SU-DHL-6 (cell line): ENCODE results near the gene FNTB.

Source experiments
- H2AFZ ChIP-seq: fragments of 200-600 bp; sonication (generic); 2 replicates; pipeline ENCODE4 v1.6.1; 2014; ENCODE audit warnings: low read depth, mild to moderate bottlenecking, moderate library complexity, mixed read lengths, antibody characterized with exemption, low read length; ENCODE audit not compliant: severe bottlenecking
- H3F3A ChIP-seq: fragments of 200-600 bp; shearing (Covaris generic); 2 replicates; pipeline ENCODE4 v1.6.0; 2016; ENCODE audit warnings: antibody characterized with exemption, mild to moderate bottlenecking; ENCODE audit not compliant: insufficient read depth
- H3K27ac ChIP-seq: fragments of 200-600 bp; sonication (generic); 2 replicates; pipeline ENCODE4 v1.5.1; 2016; ENCODE audit warnings: low read depth, mild to moderate bottlenecking, low read length, moderate library complexity, mixed read lengths
- H3K27me3 ChIP-seq: fragments of 200-600 bp; sonication (generic), shearing (Covaris generic); 2 replicates; pipeline ENCODE4 v1.6.0; 2014; ENCODE audit warnings: mild to moderate bottlenecking, low read length
- H3K36me3 ChIP-seq: fragments of 200-600 bp; sonication (generic); 2 replicates; pipeline ENCODE4 v1.6.1; 2014; ENCODE audit warnings: mild to moderate bottlenecking, low read length, mixed read lengths
- H3K4me2 ChIP-seq: fragments of 300-600, 200-600 bp; shearing (Covaris generic), sonication (generic); 2 replicates; pipeline ENCODE4 v1.6.0; 2014; ENCODE audit warnings: low read length, low read depth, mild to moderate bottlenecking; ENCODE audit not compliant: poor library complexity, severe bottlenecking
- H3K4me3 ChIP-seq: fragments of 200-600 bp; sonication (generic); 2 replicates; pipeline ENCODE4 v1.5.1; 2014; ENCODE audit warnings: antibody characterized with exemption, low read length, mild to moderate bottlenecking, mixed read lengths; ENCODE audit not compliant: insufficient read depth, poor library complexity, severe bottlenecking
- H3K79me2 ChIP-seq: fragments of 200-600 bp; sonication (generic); 2 replicates; pipeline ENCODE4 v1.6.1; 2014; ENCODE audit warnings: mild to moderate bottlenecking, low read length, moderate library complexity; ENCODE audit not compliant: insufficient read depth
- H3K9ac ChIP-seq: fragments of 200-600 bp; sonication (generic); 2 replicates; pipeline ENCODE4 v1.7.0; 2014; ENCODE audit warnings: mild to moderate bottlenecking, low read length
- H3K9me2 ChIP-seq: fragments of 200-600 bp; sonication (generic); replicated peaks from 2 replicates; pipeline ENCODE4 v1.6.1; 2014; ENCODE audit warnings: low read length; ENCODE audit not compliant: insufficient read depth
- H3K9me3 ChIP-seq: fragments of 200-600 bp; sonication (generic); 2 replicates; pipeline ENCODE4 v1.6.1; 2014; ENCODE audit warnings: low read length, mixed read lengths; ENCODE audit not compliant: insufficient read depth
- H4K20me1 ChIP-seq: fragments of 200-600 bp; sonication (generic); 2 replicates; pipeline ENCODE4 v1.6.1; 2014; ENCODE audit warnings: low read depth, mild to moderate bottlenecking, antibody characterized with exemption, low read length, moderate library complexity, mixed read lengths
- EZH2phosphoT487 ChIP-seq: fragments of 200-600 bp; sonication (generic), shearing (Covaris generic); conservative IDR thresholded peaks from 2 replicates; pipeline ENCODE4 v1.6.1; 2018; ENCODE audit warnings: mild to moderate bottlenecking, antibody characterized with exemption, low read length, moderate library complexity, mixed read lengths
- TF ChIP-seq, protein P1 (sequence below): fragments of 200-600 bp; sonication (generic); IDR thresholded peaks from one replicate; pipeline ENCODE4 v1.5.1; 2017; ENCODE audit warnings: antibody characterized with exemption, mild to moderate bottlenecking, low read length, moderate library complexity; ENCODE audit not compliant: insufficient read depth, poor library complexity, severe bottlenecking

The FNTB gene

DNA sequence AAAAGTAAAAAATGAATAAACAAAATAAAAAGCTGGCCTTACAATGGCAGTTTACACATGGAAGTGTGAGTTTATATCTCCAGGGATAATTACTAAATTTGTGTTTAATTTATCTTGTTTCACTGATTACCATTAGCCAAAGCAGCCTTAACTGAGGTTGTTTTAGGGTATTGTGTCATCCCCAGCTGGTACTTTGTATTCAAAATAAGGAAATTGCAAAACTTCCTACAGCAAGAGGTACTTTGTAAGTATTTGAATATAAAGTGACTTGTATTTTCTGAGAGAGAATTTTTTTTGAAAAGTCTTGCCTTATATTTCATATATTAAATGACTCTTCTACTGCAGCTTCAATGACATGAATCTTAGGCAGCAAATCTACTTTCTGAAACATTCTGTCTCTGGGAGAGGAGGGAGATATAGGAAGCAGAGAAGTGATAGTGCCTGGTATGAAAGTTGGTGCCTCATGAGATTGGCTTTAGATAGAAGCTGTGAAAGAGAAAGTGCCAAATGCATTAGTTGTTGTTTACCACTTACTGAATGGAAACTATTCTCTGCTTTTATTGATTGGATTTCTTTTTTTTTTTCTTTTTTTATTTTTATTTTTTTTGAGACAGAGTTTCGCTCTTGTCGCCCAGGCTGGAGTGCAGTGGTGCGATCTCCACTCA is 6.7 kb downstream of the FNTB start:
- H3K9me2 ChIP-seq = no peaks in the 10 kb centered on the region
- no peaks in the 10 kb centered on the region for H3F3A ChIP-seq
- TF ChIP-seq EZH2phosphoT487 = no peak
- TF ChIP-seq, protein P1, sequence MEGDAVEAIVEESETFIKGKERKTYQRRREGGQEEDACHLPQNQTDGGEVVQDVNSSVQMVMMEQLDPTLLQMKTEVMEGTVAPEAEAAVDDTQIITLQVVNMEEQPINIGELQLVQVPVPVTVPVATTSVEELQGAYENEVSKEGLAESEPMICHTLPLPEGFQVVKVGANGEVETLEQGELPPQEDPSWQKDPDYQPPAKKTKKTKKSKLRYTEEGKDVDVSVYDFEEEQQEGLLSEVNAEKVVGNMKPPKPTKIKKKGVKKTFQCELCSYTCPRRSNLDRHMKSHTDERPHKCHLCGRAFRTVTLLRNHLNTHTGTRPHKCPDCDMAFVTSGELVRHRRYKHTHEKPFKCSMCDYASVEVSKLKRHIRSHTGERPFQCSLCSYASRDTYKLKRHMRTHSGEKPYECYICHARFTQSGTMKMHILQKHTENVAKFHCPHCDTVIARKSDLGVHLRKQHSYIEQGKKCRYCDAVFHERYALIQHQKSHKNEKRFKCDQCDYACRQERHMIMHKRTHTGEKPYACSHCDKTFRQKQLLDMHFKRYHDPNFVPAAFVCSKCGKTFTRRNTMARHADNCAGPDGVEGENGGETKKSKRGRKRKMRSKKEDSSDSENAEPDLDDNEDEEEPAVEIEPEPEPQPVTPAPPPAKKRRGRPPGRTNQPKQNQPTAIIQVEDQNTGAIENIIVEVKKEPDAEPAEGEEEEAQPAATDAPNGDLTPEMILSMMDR = no peak
- H3K4me2 ChIP-seq = no peak overlapping the region
- no peaks in the 10 kb centered on the region for H3K27me3 ChIP-seq
- no peak overlapping the region for H2AFZ ChIP-seq
- no peak overlapping the region for H3K27ac ChIP-seq
- H3K36me3 ChIP-seq = no peaks in the 10 kb centered on the region
- no peaks in the 10 kb centered on the region for H3K9me3 ChIP-seq
- H3K9ac ChIP-seq = no peak overlapping the region
- no peak overlapping the region for H3K4me3 ChIP-seq
- H4K20me1 ChIP-seq = no peaks in the 10 kb centered on the region
- peaks cover 13% of the 10 kb centered on the region; the same call in 1 of the 2 replicates for H3K79me2 ChIP-seq

DNA sequence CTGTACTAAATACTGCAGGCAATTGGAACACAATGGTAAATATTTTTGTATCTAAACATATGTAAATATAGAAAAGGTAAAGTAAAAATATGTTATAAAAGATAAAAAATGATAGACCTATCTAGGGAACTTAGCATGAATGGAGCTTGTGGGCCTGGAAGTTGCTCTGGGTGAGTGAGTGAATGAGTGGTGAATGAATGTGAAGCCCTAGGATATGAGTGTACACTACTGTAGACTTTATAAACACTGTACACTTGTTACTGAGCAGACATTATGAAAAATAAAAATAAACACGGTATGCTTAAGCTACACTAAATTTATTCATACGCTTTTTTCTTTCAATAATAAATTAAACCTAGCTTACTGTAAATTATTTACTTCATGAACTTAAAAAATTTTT is 7.8 kb downstream of the FNTB start:
- H3K79me2 ChIP-seq = peaks cover 3% of the 10 kb centered on the region; the same call in 1 of the 2 replicates
- no peaks in the 10 kb centered on the region for H3K27me3 ChIP-seq
- H3F3A ChIP-seq = no peaks in the 10 kb centered on the region
- no peak overlapping the region for H2AFZ ChIP-seq
- H3K9ac ChIP-seq = no peak overlapping the region
- no peak overlapping the region for H3K27ac ChIP-seq
- H3K9me3 ChIP-seq = no peaks in the 10 kb centered on the region
- no peaks in the 10 kb centered on the region for H3K36me3 ChIP-seq
- no peak for TF ChIP-seq EZH2phosphoT487
- TF ChIP-seq, protein P1 = no peak
- H3K4me3 ChIP-seq = no peak overlapping the region
- H4K20me1 ChIP-seq = 0 out of 2 replicates have a peak, but pooled peaks cover 1% of the 10 kb centered on the region
- no peaks in the 10 kb centered on the region for H3K9me2 ChIP-seq
- no peak overlapping the region for H3K4me2 ChIP-seq

DNA sequence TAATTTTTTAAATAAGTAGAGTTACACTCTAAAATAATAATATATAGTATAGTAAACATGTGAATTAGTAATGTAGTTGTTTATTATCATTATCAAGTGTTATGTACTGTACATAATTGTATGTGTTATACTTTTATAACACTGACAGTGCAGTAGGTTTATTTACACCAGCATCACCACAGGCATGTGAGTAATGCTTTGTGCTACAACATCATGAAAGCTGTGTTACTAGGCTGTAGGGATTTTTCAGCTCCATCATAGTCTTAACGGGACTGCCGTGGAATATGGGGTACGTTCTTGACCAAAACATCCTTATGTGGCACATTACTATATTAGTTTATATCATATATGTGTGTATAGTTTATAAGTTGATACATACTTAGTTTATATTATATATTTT is 8.6 kb downstream of the FNTB start:
- H3K4me2 ChIP-seq = no peak overlapping the region
- no peaks in the 10 kb centered on the region for H3K27me3 ChIP-seq
- H3K4me3 ChIP-seq = no peak overlapping the region
- no peak overlapping the region for H2AFZ ChIP-seq
- no peak overlapping the region for H3K27ac ChIP-seq
- H4K20me1 ChIP-seq = 0 out of 2 replicates have a peak, but pooled peaks cover 6% of the 10 kb centered on the region
- TF ChIP-seq, protein P1 = no peak
- no peak for TF ChIP-seq EZH2phosphoT487
- no peaks in the 10 kb centered on the region for H3F3A ChIP-seq
- no peaks in the 10 kb centered on the region for H3K9me3 ChIP-seq
- no peaks in the 10 kb centered on the region; the same call in 1 of the 2 replicates for H3K79me2 ChIP-seq
- H3K9ac ChIP-seq = no peak overlapping the region
- H3K9me2 ChIP-seq = no peaks in the 10 kb centered on the region
- H3K36me3 ChIP-seq = no peaks in the 10 kb centered on the region
